SW 1271 (cell line): ENCODE data around the gene CLCN1.

Source experiments
- DNase-seq, 2 experiments: peaks; one replicate each; lab custom pipeline; 2025; lab: John Stamatoyannopoulos, UW

The CLCN1 gene

GRCh38 chr7:143396625-143397556 is 81.0 kb downstream of the CLCN1 start:
- DNase-seq: no peak

DNA sequence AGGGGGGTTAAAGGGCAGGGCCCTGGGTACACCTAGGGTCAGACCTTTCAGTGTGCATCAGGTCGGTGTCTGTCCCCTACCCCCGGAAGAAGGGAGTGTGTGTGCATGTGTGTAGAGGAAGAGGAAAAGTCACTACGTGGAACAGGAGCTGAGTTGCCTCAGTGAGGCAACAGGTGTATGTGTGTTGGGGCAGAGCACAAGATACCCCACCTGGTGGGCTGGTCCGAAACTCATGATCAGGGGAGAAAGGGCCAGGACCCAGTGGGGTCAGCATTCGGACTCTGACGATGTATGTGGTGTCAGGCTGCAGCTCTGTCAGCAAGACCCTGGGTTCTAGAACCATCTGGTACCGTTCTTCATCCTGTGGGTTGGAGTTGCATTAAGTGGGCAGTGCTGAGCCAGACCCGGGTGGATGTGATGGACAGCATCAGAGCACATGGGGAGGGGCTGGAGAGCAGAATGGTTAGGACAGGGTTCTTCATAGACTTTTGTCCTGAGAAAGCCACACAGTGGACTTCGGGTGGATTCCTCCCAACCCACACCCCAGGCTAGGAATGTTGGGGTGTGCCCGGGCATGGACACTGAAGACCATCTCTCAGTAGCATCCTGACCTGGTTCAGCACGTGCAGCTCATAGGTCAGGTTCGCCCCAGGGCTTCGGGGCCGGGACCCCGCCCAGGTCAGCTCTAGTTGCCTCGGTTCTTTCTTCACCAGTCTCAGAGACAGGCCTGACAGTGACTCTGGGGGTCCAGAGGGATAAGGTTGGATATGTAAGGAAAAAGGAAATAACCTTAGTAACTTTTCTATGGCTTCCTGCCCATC is 82.0 kb downstream of the CLCN1 start:
- DNase-seq: no peak

- DNase-seq: no peak
Measured at GRCh38 chr7:143398616-143399015, 82.7 kb downstream of the CLCN1 start.

- no peak for DNase-seq
Measured at GRCh38 chr7:143399151-143399550, 83.2 kb downstream of the CLCN1 start.

GRCh38 chr7:143399642-143400041 is 83.7 kb downstream of the CLCN1 start:
- no peak for DNase-seq

DNA sequence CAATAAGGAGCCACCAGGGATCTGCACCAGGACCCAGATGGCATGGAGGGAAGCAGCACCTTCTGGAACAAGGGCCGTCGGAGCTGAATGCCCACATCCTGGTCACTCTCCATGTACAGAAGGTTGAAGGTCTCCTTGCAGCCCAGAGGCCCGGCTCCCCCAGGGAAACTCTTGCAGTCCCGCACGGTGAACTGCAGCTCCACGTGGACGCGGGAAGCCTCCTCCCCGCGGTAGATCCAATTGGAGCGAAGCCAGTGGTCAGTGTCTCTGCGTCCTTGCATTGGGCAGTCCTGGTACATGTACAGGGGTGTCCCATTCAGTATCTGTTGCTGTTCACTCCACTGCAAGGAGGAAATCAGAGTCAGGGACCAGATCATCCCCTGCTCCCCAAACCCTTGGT is 85.4 kb downstream of the CLCN1 start:
- no peak for DNase-seq
